Fibroblast of lung (primary cell): ENCODE measurements around the gene CPOX. TPM values are rescaled to one million over a fixed set of nuclear protein-coding genes. Genes with fewer than 3 reads are reported as not detected.

ENCODE experiments used
- DNase-seq, 2 donors: peaks; one replicate each; pipeline versions ENCODE4 v3.0.0 to v3.0.0-alpha.2; 2010; ENCODE audit warnings: low read depth in 2 of 2
- H2AFZ ChIP-seq: 2 replicates; pipeline ENCODE4 v1.5.1; 2012; ENCODE audit warnings: low read length, control low read depth, inconsistent platforms
- H3K27ac ChIP-seq: 2 replicates; pipeline ENCODE4 v1.5.1; 2011; ENCODE audit warnings: low read length, control low read depth; ENCODE audit not compliant: insufficient read depth
- H3K27me3 ChIP-seq: 2 replicates; pipeline ENCODE4 v1.5.1; 2011; ENCODE audit warnings: mild to moderate bottlenecking, low read length; ENCODE audit not compliant: control insufficient read depth, insufficient read depth
- H3K36me3 ChIP-seq: 2 replicates; pipeline ENCODE4 v1.5.1; 2011; ENCODE audit warnings: low read length; ENCODE audit not compliant: control insufficient read depth, insufficient read depth
- H3K4me1 ChIP-seq: 2 replicates; pipeline ENCODE4 v1.5.1; 2011; ENCODE audit warnings: low read length; ENCODE audit not compliant: control insufficient read depth, insufficient read depth; ENCODE audit errors: extremely low read depth
- H3K4me2 ChIP-seq: 2 replicates; pipeline ENCODE4 v1.5.1; 2011; ENCODE audit warnings: low read length, control low read depth; ENCODE audit not compliant: insufficient read depth; ENCODE audit errors: extremely low read depth
- H3K4me3 ChIP-seq, 4 experiments: fragments of 200-600 bp in 1 of 4; sonication (generic) in 1 of 4; replicated peaks in 1 of 4; 2 replicates each; pipeline ENCODE4 v1.5.1; 2011 to 2016; ENCODE audit warnings: low read length in 4 of 4, low read depth in 3 of 4, mild to moderate bottlenecking in 3 of 4, control low read depth in 2 of 4, inconsistent platforms in 1 of 4, mixed read lengths in 1 of 4; ENCODE audit not compliant: insufficient read depth in 1 of 4; ENCODE audit errors: control extremely low read depth in 1 of 4
- H3K79me2 ChIP-seq: 2 replicates; pipeline ENCODE4 v1.5.1; 2012; ENCODE audit warnings: mild to moderate bottlenecking, low read length, inconsistent platforms; ENCODE audit not compliant: control insufficient read depth, insufficient read depth
- H3K9ac ChIP-seq: 2 replicates; pipeline ENCODE4 v1.5.1; 2011; ENCODE audit warnings: mild to moderate bottlenecking, low read length, control low read depth; ENCODE audit not compliant: insufficient read depth
- H3K9me3 ChIP-seq: 2 replicates; pipeline ENCODE4 v1.5.1; 2012; ENCODE audit warnings: low read depth, low read length; ENCODE audit not compliant: control insufficient read depth, insufficient read depth
- H4K20me1 ChIP-seq: 2 replicates; pipeline ENCODE4 v1.5.1; 2011; ENCODE audit warnings: low read length; ENCODE audit not compliant: control insufficient read depth, insufficient read depth; ENCODE audit errors: extremely low read depth
- EZH2 ChIP-seq: IDR thresholded peaks from 2 replicates; pipeline ENCODE4 v1.5.1; 2012; ENCODE audit warnings: low read length, control low read depth, mild to moderate bottlenecking; ENCODE audit errors: missing control alignments
- polyA plus RNA-seq, 2 donors: library from polyadenylated mRNA; depleted of rRNA in 1 of 2; stranded (reverse) in 1 of 2; unstranded in 1 of 2; fragments of >200 nt; gene quantifications; 2 replicates each; pipeline ENCODE4 v1.2.1, GENCODE V29; 2011 to 2012; ENCODE audit warnings: missing spikeins in 1 of 2
- total RNA-seq: library from RNA; depleted of rRNA; stranded (reverse); fragments of >200 nt; gene quantifications from 2 replicates; pipeline ENCODE4 v1.2.1, GENCODE V29; 2014
- TF ChIP-seq, protein P1 (sequence below), 2 donors: IDR thresholded peaks in 1 of 2; conservative IDR thresholded peaks in 1 of 2; 1 replicate in 1 of 2; 2 replicates in 1 of 2; pipeline ENCODE4 v1.5.1; 2011 to 2012; ENCODE audit warnings: low read length in 2 of 2, control low read depth in 1 of 2, inconsistent platforms in 1 of 2, low read depth in 1 of 2, mild to moderate bottlenecking in 1 of 2

The CPOX gene
- total and polyA plus RNA-seq, 2 donors (not counting 1 experiment from before 2014, with no cell fraction given), result 17.3 to 25.1 TPM

DNA sequence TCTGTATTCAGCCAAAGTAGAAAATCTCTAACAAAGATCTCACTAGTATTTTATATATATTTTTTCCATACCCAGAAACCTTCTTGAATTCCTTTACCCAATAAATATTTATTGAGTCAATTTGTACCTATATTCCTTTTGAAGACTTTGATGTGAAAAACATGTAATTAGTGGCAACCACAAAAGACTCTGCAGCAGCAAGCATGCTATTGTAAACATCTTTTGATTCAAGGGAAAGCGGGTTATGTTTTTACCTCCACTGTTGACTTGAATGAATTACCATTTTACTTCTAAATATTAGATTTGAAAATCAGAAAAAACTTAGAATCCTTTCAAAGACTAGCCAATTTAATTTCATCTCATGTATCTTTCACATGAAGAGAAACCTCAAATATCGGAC lies 59.2 kb downstream of the CPOX start:
- Histone ChIP-seq H3K79me2 (no peaks in the 10 kb centered on the region), H4K20me1 (no peaks in the 10 kb centered on the region), H3K36me3 (no peaks in the 10 kb centered on the region), H2AFZ (no peak overlapping the region), H3K9ac (no peak overlapping the region), H3K4me3 (no peak overlapping the region), H3K4me1 (no peaks in the 10 kb centered on the region), H3K27ac (no peak overlapping the region), H3K4me2 (no peak overlapping the region), H3K9me3 (no peaks in the 10 kb centered on the region), H3K27me3 (no peaks in the 10 kb centered on the region)
- TF ChIP-seq EZH2, result no peak
- TF ChIP-seq, protein P1, sequence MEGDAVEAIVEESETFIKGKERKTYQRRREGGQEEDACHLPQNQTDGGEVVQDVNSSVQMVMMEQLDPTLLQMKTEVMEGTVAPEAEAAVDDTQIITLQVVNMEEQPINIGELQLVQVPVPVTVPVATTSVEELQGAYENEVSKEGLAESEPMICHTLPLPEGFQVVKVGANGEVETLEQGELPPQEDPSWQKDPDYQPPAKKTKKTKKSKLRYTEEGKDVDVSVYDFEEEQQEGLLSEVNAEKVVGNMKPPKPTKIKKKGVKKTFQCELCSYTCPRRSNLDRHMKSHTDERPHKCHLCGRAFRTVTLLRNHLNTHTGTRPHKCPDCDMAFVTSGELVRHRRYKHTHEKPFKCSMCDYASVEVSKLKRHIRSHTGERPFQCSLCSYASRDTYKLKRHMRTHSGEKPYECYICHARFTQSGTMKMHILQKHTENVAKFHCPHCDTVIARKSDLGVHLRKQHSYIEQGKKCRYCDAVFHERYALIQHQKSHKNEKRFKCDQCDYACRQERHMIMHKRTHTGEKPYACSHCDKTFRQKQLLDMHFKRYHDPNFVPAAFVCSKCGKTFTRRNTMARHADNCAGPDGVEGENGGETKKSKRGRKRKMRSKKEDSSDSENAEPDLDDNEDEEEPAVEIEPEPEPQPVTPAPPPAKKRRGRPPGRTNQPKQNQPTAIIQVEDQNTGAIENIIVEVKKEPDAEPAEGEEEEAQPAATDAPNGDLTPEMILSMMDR (conservative IDR thresholded peaks at IDR 0.05 in 1 of 2, IDR thresholded peaks at IDR 0.05 in 1 of 2; ENCODE audit: low read depth in 1 of 2, low read length in 2 of 2), result no peak
- no peak for DNase-seq

DNA sequence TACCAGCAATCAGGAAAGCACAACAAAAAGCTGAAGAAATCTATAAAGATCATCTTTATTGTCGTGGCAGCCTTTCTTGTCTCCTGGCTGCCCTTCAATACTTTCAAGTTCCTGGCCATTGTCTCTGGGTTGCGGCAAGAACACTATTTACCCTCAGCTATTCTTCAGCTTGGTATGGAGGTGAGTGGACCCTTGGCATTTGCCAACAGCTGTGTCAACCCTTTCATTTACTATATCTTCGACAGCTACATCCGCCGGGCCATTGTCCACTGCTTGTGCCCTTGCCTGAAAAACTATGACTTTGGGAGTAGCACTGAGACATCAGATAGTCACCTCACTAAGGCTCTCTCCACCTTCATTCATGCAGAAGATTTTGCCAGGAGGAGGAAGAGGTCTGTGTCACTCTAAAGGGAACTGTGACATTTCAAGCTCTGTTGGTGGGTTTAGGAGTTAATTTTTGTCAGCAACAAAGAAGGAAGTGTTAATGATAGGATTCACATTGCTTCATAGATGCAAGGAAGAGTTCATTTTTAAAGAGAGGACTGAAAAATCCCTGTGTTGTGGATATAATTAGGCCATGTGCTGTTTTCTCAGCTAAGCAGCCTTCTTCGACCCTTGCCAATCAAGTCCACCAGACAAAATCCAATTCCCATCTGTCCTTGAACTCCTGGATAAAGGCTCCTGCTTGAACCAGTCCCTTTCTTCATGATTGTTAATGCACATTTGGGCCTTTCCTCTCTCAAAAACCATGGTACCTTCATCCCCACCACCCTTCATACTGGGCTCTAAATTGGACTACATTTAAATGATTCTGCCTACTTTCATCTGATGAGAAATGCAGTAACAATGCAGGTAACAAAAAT lies 60.5 kb downstream of the CPOX start:
- Histone ChIP-seq H4K20me1 (no peaks in the 10 kb centered on the region), H3K9ac (no peak overlapping the region), H2AFZ (no peak overlapping the region), H3K4me3 (no peak overlapping the region), H3K27ac (no peak overlapping the region), H3K36me3 (no peaks in the 10 kb centered on the region), H3K4me2 (no peak overlapping the region), H3K27me3 (no peaks in the 10 kb centered on the region), H3K9me3 (no peaks in the 10 kb centered on the region), H3K4me1 (no peaks in the 10 kb centered on the region), H3K79me2 (no peaks in the 10 kb centered on the region)
- no peak for TF ChIP-seq EZH2
- TF ChIP-seq, protein P1 (conservative IDR thresholded peaks at IDR 0.05 in 1 of 2, IDR thresholded peaks at IDR 0.05 in 1 of 2; ENCODE audit: low read depth in 1 of 2, low read length in 2 of 2), result no peak
- DNase-seq, result no peak

DNA sequence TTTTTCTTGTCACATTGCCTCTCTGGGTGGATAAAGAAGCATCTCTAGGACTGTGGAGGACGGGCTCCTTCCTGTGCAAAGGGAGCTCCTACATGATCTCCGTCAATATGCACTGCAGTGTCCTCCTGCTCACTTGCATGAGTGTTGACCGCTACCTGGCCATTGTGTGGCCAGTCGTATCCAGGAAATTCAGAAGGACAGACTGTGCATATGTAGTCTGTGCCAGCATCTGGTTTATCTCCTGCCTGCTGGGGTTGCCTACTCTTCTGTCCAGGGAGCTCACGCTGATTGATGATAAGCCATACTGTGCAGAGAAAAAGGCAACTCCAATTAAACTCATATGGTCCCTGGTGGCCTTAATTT lies 61.2 kb downstream of the CPOX start:
- H3K4me1 ChIP-seq, result no peaks in the 10 kb centered on the region
- H3K4me2 ChIP-seq, result no peak overlapping the region
- H3K4me3 ChIP-seq, result no peak overlapping the region
- H3K79me2 ChIP-seq, result no peaks in the 10 kb centered on the region
- H3K27ac ChIP-seq, result no peak overlapping the region
- H2AFZ ChIP-seq, result peak overlapping the region; percentile 23
- DNase-seq, result no peak
- TF ChIP-seq, protein P1 (conservative IDR thresholded peaks at IDR 0.05 in 1 of 2, IDR thresholded peaks at IDR 0.05 in 1 of 2; ENCODE audit: low read depth in 1 of 2, low read length in 2 of 2), result no peak
- no peak for TF ChIP-seq EZH2
- no peaks in the 10 kb centered on the region for H3K27me3 ChIP-seq
- H3K9ac ChIP-seq, result no peak overlapping the region
- no peaks in the 10 kb centered on the region for H3K9me3 ChIP-seq
- no peaks in the 10 kb centered on the region for H3K36me3 ChIP-seq
- no peaks in the 10 kb centered on the region for H4K20me1 ChIP-seq
